ENCODE results near the gene RCSD1. TPM values are rescaled to one million over a fixed set of nuclear protein-coding genes. Genes with fewer than 3 reads are reported as not detected.

The RCSD1 gene, protein sequence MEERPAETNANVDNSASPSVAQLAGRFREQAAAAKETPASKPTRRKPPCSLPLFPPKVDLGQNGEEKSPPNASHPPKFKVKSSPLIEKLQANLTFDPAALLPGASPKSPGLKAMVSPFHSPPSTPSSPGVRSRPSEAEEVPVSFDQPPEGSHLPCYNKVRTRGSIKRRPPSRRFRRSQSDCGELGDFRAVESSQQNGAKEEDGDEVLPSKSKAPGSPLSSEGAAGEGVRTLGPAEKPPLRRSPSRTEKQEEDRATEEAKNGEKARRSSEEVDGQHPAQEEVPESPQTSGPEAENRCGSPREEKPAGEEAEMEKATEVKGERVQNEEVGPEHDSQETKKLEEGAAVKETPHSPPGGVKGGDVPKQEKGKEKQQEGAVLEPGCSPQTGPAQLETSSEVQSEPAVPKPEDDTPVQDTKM
- total RNA-seq = 10 to 100 TPM in 4 of 5 donors, 1 to 10 TPM in 1; 8.2 to 29.0 (median 16.2) TPM
- polyA plus RNA-seq = 10 to 100 TPM in 2 of 3 donors, 1 to 10 TPM in 1; 6.0 to 43.7 (median 23.2) TPM
- long read RNA-seq, donor 1, partial matches to known transcripts = 0 of 1 reads
- long read RNA-seq, donor 1, other reads (novel, unspliced or antisense) = 0 of 1 reads
- long read RNA-seq, donor 2, partial matches to known transcripts = 0 of 1 reads
- long read RNA-seq, donor 2, other reads (novel, unspliced or antisense) = 0 of 1 reads
- long read RNA-seq, donor 3, partial matches to known transcripts = 0 of 2 reads
- long read RNA-seq, donor 3, other reads (novel, unspliced or antisense) = 0 of 2 reads
- long read RNA-seq, donor 4 = 0 reads
- long read RNA-seq, donor 5, partial matches to known transcripts = 0 of 2 reads
- long read RNA-seq, donor 5, other reads (novel, unspliced or antisense) = 0 of 2 reads
- long read RNA-seq, donor 6 = 0 reads
- long read RNA-seq, donor 7, partial matches to known transcripts = 0 of 5 reads
- long read RNA-seq, donor 7, other reads (novel, unspliced or antisense) = 0 of 5 reads
- long read RNA-seq, donor 8, partial matches to known transcripts = 0 of 4 reads
- long read RNA-seq, donor 8, other reads (novel, unspliced or antisense) = 0 of 4 reads
- long read RNA-seq, donor 9 = 0 reads
- long read RNA-seq, donor 10 = 0 reads

DNA sequence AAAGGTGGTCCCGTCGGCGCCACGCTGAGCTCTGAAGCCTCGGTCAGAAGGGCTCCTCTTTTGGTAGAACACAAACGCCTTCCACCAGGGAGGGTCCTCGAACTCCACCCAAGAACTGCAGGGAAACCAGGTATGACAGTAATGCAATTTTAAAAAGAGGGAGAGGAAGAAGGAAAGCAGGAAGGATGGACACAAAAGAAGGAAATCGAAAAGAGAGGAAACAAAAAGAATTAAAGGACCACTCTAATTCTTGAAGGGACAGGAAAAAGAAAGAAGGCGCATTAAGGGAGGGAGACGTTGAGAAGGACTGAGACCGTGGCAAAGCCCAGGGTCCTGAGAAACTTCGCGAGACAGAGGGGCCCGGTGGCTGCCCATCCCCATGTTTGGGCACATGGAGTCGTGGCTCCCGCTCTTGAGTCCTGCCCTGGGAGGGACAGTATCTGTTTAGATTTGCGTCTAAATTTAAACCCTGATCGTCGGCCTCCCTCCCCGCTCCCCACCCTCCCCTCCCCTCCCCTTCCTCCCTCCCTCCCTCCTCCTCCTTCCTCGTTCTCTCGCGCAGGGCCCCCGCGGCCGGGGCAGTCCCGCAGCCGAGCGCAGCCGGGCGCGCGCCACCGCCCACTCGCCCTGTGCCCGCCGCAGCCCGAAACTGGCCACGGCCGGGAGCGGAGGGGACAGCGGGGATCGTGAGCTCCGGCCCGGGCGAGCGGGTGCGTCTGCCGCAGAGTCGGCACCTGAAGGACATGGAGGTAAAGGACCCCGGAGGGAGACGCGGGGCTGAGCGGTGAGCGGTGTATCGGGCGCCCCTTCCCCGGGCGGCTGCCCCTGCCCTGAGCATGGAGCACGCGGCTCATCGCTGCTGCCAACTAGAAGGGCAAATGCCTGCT is at the start of gene RCSD1:
TSS of gene RCSD1 (plus strand) at position 552 of the 887 bp plus-strand sequence. CDS start at position 744, 192 bp downstream.
- Histone ChIP-seq H3K27ac (peak within 1 kb of the TSS; percentile 82 to 94 (median 88)), H3K9me3 (peaks cover 0 to 4% (median 0%) of the 10 kb centered on the region in 4 donors), H3K4me3 (peak within 1 kb of the TSS; percentile 51 to 72 (median 64)), H3K36me3 (no peaks in the 10 kb centered on the region), H3K27me3 (peaks cover 0 to 18% (median 4%) of the 10 kb centered on the region in 3 donors), H3K4me1 (peaks cover 26 to 59% (median 44%) of the 10 kb centered on the region in 4 donors)
- TF ChIP-seq CTCF (IDR thresholded peaks at IDR 0.05) (no peak), POLR2AphosphoS5 (IDR thresholded peaks at IDR 0.05) (no peak), POLR2A (IDR thresholded peaks at IDR 0.05) (no peak), EP300 (IDR thresholded peaks at IDR 0.05) (no peak)
- DNase-seq = peak; percentile 47 to 68
- 6 to 15% (median 7%) methylated on average over 21 to 62 of the region's 62 CpGs for WGBS, 5 donors
- intact Hi-C loops (cut with DNase I; ENCODE audit: low total_unique reads) = no loop called here

DNA sequence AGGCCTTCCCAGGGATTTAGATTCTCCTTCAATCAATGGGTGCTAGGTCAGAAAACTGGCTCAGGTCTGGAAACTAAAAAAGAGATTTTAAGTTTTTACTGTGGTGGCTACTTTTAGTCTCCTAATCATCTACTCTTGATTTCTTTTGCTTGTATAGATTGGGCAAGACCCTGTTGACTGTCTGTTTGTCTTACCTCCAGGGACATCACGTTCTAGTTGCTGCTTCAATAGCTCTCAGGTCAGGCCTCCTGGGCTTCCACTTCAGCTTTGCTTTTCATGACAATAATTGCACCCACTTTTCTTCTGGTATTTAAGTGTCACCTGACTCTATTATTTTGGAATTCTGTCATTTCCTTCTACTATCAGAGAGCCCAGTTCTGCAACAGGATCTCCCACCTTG is 48.0 kb upstream of the RCSD1 start:
- WGBS, 5 donors = 79 to 91% (median 88%) methylated on average over 1 of the region's 1 CpG
- TF ChIP-seq EP300 (IDR thresholded peaks at IDR 0.05) = no peak

DNA sequence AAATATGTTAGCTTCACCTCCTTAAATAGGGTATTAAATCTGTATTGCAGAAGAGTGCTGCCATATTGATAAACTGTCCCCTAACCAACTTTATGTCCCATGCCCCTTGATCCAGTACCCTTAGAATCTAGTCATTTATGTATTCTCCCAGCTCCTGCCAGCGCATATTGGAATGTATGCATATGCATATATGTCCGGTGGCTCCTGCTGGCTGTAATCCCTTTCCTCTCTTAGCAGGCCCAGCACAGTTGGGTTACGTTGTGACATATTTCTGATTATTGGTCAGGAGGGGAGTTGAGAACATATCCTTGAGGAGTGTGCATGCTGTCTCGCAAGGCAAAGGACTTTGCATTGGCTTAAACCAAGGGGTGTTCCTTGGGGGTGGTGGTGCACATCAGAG is 47.3 kb upstream of the RCSD1 start:
- H3K9me3 ChIP-seq = no peaks in the 10 kb centered on the region
- no peak overlapping the region for H3K4me3 ChIP-seq
- H3K27me3 ChIP-seq = no peaks in the 10 kb centered on the region
- H3K36me3 ChIP-seq = no peaks in the 10 kb centered on the region
- DNase-seq = no peak
- no peaks in the 10 kb centered on the region for H3K4me1 ChIP-seq
- intact Hi-C loops (cut with DNase I; ENCODE audit: low total_unique reads) = no loop called here
- WGBS, 5 donors = 93 to 100% (median 98%) methylated on average over 4 of the region's 4 CpGs
- no peak overlapping the region for H3K27ac ChIP-seq
- TF ChIP-seq CTCF (IDR thresholded peaks at IDR 0.05) (no peak), POLR2AphosphoS5 (IDR thresholded peaks at IDR 0.05) (no peak), POLR2A (IDR thresholded peaks at IDR 0.05) (no peak)

More for the DNA sequence above, 48.0 kb upstream of the RCSD1 start:
- Histone ChIP-seq H3K27me3 (no peaks in the 10 kb centered on the region), H3K4me1 (no peaks in the 10 kb centered on the region), H3K27ac (no peak overlapping the region), H3K4me3 (no peak overlapping the region), H3K9me3 (no peaks in the 10 kb centered on the region), H3K36me3 (no peaks in the 10 kb centered on the region)
- intact Hi-C loops (cut with DNase I; ENCODE audit: low total_unique reads) = no loop called here
- DNase-seq = no peak

GRCh38 chr1:167584581-167584980 is 45.5 kb upstream of the RCSD1 start:
- H3K4me1 ChIP-seq = no peaks in the 10 kb centered on the region
- no peak overlapping the region for H3K27ac ChIP-seq
- no peaks in the 10 kb centered on the region for H3K27me3 ChIP-seq
- no peak overlapping the region for H3K4me3 ChIP-seq
- no peak for TF ChIP-seq POLR2A (IDR thresholded peaks at IDR 0.05)
- no peak for TF ChIP-seq EP300 (IDR thresholded peaks at IDR 0.05)
- no peak for TF ChIP-seq POLR2AphosphoS5 (IDR thresholded peaks at IDR 0.05)
- TF ChIP-seq CTCF (IDR thresholded peaks at IDR 0.05) = no peak
- intact Hi-C loops (cut with DNase I; ENCODE audit: low total_unique reads) = no loop called here
- H3K36me3 ChIP-seq = no peaks in the 10 kb centered on the region
- DNase-seq = no peak
- H3K9me3 ChIP-seq = no peaks in the 10 kb centered on the region
- 80 to 88% (median 84%) methylated on average over 3 of the region's 3 CpGs for WGBS, 5 donors

Data from stomach (tissue), 19 donors.